HCT116 (cell line): ENCODE measurements around the gene MAP3K4. TPM values are rescaled to one million over a fixed set of nuclear protein-coding genes. Genes with fewer than 3 reads are reported as not detected.

Experiments
- ATAC-seq: fragments of 200-7000 bp; cut with Tn5 transposase; 2 replicates; pipeline ENCODE4 v1.9.1; 2020; ENCODE audit warnings: mild to moderate bottlenecking, moderate library complexity
- BruUV-seq: library from RNA; stranded (reverse); fragments of 400-500 nt; replicated peaks from 2 replicates; lab custom pipeline; 2021; lab: Mats Ljungman, UMichigan
- CTCF ChIA-PET: fragments of 300-600 bp; sonication (Branson Sonifier 250); formaldehyde crosslinking; loops from one replicate; lab custom pipeline; 2021; ENCODE audit warnings: antibody characterized with exemption; lab: Charles Lee
- POLR2A ChIA-PET: fragments of 300-600, 350-600 bp; sonication (Branson Sonifier 250); formaldehyde crosslinking; loops from one replicate; lab custom pipeline; 2021; ENCODE audit warnings: antibody characterized with exemption; lab: Charles Lee
- RAD21 ChIA-PET, 2 experiments: fragments of 300-600 bp; sonication (Branson Sonifier 250); formaldehyde crosslinking; loops; one replicate each; lab custom pipeline; 2023; ENCODE audit warnings: low total read pairs in 2 of 2; ENCODE audit not compliant: uncharacterized antibody in 2 of 2, unreplicated experiment in 2 of 2, low non-redundant PET in 1 of 2; lab: Charles Lee
- DNase-seq: peaks from one replicate; pipeline ENCODE4 v3.0.0-alpha.2; 2010; ENCODE audit warnings: low read depth, low spot score
- H2AFZ ChIP-seq: fragments of 200-600 bp; shearing (Covaris generic), sonication (generic); 2 replicates; pipeline ENCODE4 v1.6.1; 2017; ENCODE audit warnings: low read depth, mixed run types, mixed read lengths, antibody characterized with exemption, low read length; ENCODE audit not compliant: poor library complexity, severe bottlenecking
- H3K27ac ChIP-seq: 2 replicates; pipeline ENCODE4 v1.5.1; 2012; ENCODE audit warnings: low read depth, low read length
- H3K27me3 ChIP-seq: fragments of 200-600 bp; sonication (generic); 2 replicates; pipeline ENCODE4 v1.6.1; 2016; ENCODE audit warnings: mixed run types, low read length, mixed read lengths; ENCODE audit not compliant: insufficient read depth
- H3K36me3 ChIP-seq, 2 experiments: fragments of 200-500 bp in 1 of 2; fragments of 200-600 bp in 1 of 2; sonication (Bioruptor generic) in 1 of 2; sonication (generic) in 1 of 2; 2 replicates each; pipeline versions ENCODE4 v1.5.1 to v1.6.1; 2014 to 2016; ENCODE audit warnings: low read length in 2 of 2, inconsistent platforms in 1 of 2, mixed read lengths in 1 of 2, mixed run types in 1 of 2; ENCODE audit not compliant: insufficient read depth in 2 of 2, control insufficient read depth in 1 of 2
- H3K4me1 ChIP-seq, 2 experiments: fragments of 200-600 bp in 1 of 2; sonication (generic) in 1 of 2; 2 replicates each; pipeline versions ENCODE4 v1.5.1 to v1.6.1; 2012 to 2017; ENCODE audit warnings: low read length in 2 of 2, inconsistent platforms in 1 of 2, mild to moderate bottlenecking in 1 of 2, mixed read lengths in 1 of 2, mixed run types in 1 of 2, moderate library complexity in 1 of 2; ENCODE audit not compliant: insufficient read depth in 2 of 2, control insufficient read depth in 1 of 2
- H3K4me2 ChIP-seq: fragments of 200-600 bp; sonication (generic); 2 replicates; pipeline ENCODE4 v1.6.1; 2017; ENCODE audit warnings: mixed run types, low read length, mixed read lengths
- H3K4me3 ChIP-seq, 2 experiments: fragments of 200-600 bp in 1 of 2; sonication (generic) in 1 of 2; replicated peaks in 1 of 2; 2 replicates each; pipeline ENCODE4 v1.5.1; 2011 to 2016; ENCODE audit warnings: low read length in 2 of 2, control low read depth in 1 of 2, low read depth in 1 of 2, mild to moderate bottlenecking in 1 of 2, mixed read lengths in 1 of 2, mixed run types in 1 of 2
- H3K79me2 ChIP-seq: fragments of 200-600 bp; sonication (generic); 2 replicates; pipeline ENCODE4 v1.6.1; 2017; ENCODE audit warnings: mild to moderate bottlenecking, mixed run types, low read length, moderate library complexity, mixed read lengths; ENCODE audit not compliant: insufficient read depth
- H3K9ac ChIP-seq: fragments of 200-600 bp; sonication (generic); 2 replicates; pipeline ENCODE4 v1.6.1; 2016; ENCODE audit warnings: low read length, mixed read lengths
- H3K9me2 ChIP-seq: fragments of 200-600 bp; sonication (generic), shearing (Covaris generic); 2 replicates; pipeline ENCODE4 v1.6.1; 2017; ENCODE audit warnings: mixed run types, mild to moderate bottlenecking, moderate library complexity; ENCODE audit not compliant: insufficient read depth
- H3K9me3 ChIP-seq, 2 experiments: fragments of 200-500 bp in 1 of 2; fragments of 200-600 bp in 1 of 2; sonication (Bioruptor generic) in 1 of 2; sonication (generic) in 1 of 2; 2 replicates each; pipeline ENCODE4 v1.6.1; 2014 to 2017; ENCODE audit warnings: low read length in 2 of 2, mixed read lengths in 2 of 2, inconsistent platforms in 1 of 2, low read depth in 1 of 2, mild to moderate bottlenecking in 1 of 2, mixed run types in 1 of 2, moderate library complexity in 1 of 2; ENCODE audit not compliant: control insufficient read depth in 1 of 2, insufficient read depth in 1 of 2
- H4K20me1 ChIP-seq: fragments of 200-600 bp; sonication (generic), shearing (Covaris generic); 2 replicates; pipeline ENCODE4 v1.6.1; 2017; ENCODE audit warnings: mixed run types, mild to moderate bottlenecking, moderate library complexity; ENCODE audit not compliant: insufficient read depth
- CBX3 ChIP-seq: IDR thresholded peaks from 2 replicates; pipeline ENCODE4 v1.6.1; 2012; ENCODE audit warnings: low read depth
- CEBPB ChIP-seq: IDR thresholded peaks from 2 replicates; pipeline ENCODE4 v1.6.1; 2012; ENCODE audit warnings: low read depth
- CTCF ChIP-seq, 3 experiments: fragments of 200-600 bp in 1 of 3; sonication (generic) in 1 of 3; IDR thresholded peaks in 2 of 3; conservative IDR thresholded peaks in 1 of 3; 2 replicates each; pipeline ENCODE4 v1.5.1; 2012 to 2017; ENCODE audit warnings: low read depth in 2 of 3, low read length in 2 of 3, antibody characterized with exemption in 1 of 3, borderline replicate concordance in 1 of 3, control low read depth in 1 of 3, mild to moderate bottlenecking in 1 of 3, mixed read lengths in 1 of 3, mixed run types in 1 of 3, moderate library complexity in 1 of 3; ENCODE audit not compliant: insufficient read depth in 1 of 3
- EGR1 ChIP-seq: IDR thresholded peaks from 2 replicates; pipeline ENCODE4 v1.6.1; 2012; ENCODE audit warnings: low read depth
- EZH2 ChIP-seq: fragments of 200-600 bp; sonication (generic); IDR thresholded peaks from 2 replicates; pipeline ENCODE4 v1.6.1; 2017; ENCODE audit warnings: antibody characterized with exemption, mixed run types
- EZH2phosphoT487 ChIP-seq: fragments of 200-600 bp; IDR thresholded peaks from 2 replicates; pipeline ENCODE4 v1.6.1; 2018; ENCODE audit warnings: antibody characterized with exemption, borderline replicate concordance
- JUND ChIP-seq: IDR thresholded peaks from 2 replicates; pipeline ENCODE4 v1.6.1; 2012
- POLR2A ChIP-seq: IDR thresholded peaks from 2 replicates; pipeline ENCODE4 v1.7.0; 2011; ENCODE audit warnings: borderline replicate concordance; ENCODE audit not compliant: insufficient read depth, insufficient read length; ENCODE audit errors: extremely low read depth
- POLR2AphosphoS5 ChIP-seq: IDR thresholded peaks from 2 replicates; pipeline ENCODE4 v1.6.1; 2011; ENCODE audit warnings: mild to moderate bottlenecking, low read depth, low read length, moderate library complexity
- RAD21 ChIP-seq: IDR thresholded peaks from 2 replicates; pipeline ENCODE4 v1.6.1; 2012; ENCODE audit warnings: low read depth, mild to moderate bottlenecking
- SIN3A ChIP-seq: IDR thresholded peaks from 2 replicates; pipeline ENCODE4 v1.6.1; 2012; ENCODE audit warnings: low read depth
- ZFX ChIP-seq: fragments of 450-650 bp; IDR thresholded peaks from 2 replicates; pipeline ENCODE4 v1.6.1; 2017
- ZNF274 ChIP-seq: fragments of 200-500 bp; sonication (Bioruptor generic); IDR thresholded peaks from 2 replicates; pipeline ENCODE4 v1.6.1; 2014; ENCODE audit warnings: mild to moderate bottlenecking, low read depth, low read length, inconsistent platforms
- intact Hi-C: fragments of 100-400 bp; cut with micrococcal nuclease; formaldehyde crosslinking; loops from 2 replicates; pipeline ENCODE4 v1.10.0; 2022
- total RNA-seq: library from RNA; stranded (reverse); gene quantifications from one replicate; pipeline ENCODE4 v1.2.1, GENCODE V29; 2021; ENCODE audit not compliant: unreplicated experiment
- TF ChIP-seq, protein P1 (sequence below): IDR thresholded peaks from 2 replicates; pipeline ENCODE4 v1.6.1; 2011; ENCODE audit warnings: mild to moderate bottlenecking, low read length, moderate library complexity; ENCODE audit not compliant: insufficient replicate concordance; ENCODE audit errors: extremely low read depth
- TF ChIP-seq, protein P2 (sequence below): IDR thresholded peaks from 2 replicates; pipeline ENCODE4 v1.6.1; 2012

Gene MAP3K4
- total RNA-seq, 1 experiment from 2014 or later: 46.5 TPM

DNA sequence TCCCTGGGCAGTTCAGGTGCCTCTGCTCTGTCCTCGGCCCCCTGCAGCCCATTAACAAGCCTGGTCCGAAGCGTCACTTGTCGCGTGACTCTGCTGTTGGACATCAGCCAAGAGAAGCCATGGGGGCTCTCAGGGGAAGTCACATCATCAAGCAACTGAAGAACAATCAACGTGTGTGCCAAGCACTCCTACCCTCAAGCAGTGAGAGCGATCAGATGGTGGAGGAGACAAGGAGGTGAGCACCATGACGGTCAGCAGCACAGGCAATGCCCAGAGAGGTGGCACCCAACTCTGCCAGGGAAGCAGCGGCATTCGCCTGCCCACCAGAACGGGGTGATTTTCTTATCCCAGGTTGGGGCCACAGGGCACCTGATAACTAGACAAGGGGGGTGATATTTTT, 149.6 kb downstream of the MAP3K4 start:
- no peaks in the 10 kb centered on the region for H3K4me1 ChIP-seq
- no peaks in the 10 kb centered on the region for H3K9me3 ChIP-seq
- H3K9me2 ChIP-seq: no peaks in the 10 kb centered on the region
- no peak overlapping the region for H3K27ac ChIP-seq
- H4K20me1 ChIP-seq: no peaks in the 10 kb centered on the region
- intact Hi-C loops: no loop called here
- no peaks in the 10 kb centered on the region for H3K27me3 ChIP-seq
- ChIA-PET POLR2A (no interaction called here), CTCF (no interaction called here)
- no peaks in the 10 kb centered on the region for H3K79me2 ChIP-seq
- ATAC-seq (no peak), DNase-seq (no peak)
- H3K9ac ChIP-seq: no peak overlapping the region
- no TSS peak for BruUV-seq
- no peak overlapping the region for H3K4me3 ChIP-seq
- no peak overlapping the region for H3K4me2 ChIP-seq
- TF ChIP-seq CEBPB (no peak), SIN3A (no peak), POLR2A (no peak), RAD21 (no peak)
- TF ChIP-seq, protein P1, sequence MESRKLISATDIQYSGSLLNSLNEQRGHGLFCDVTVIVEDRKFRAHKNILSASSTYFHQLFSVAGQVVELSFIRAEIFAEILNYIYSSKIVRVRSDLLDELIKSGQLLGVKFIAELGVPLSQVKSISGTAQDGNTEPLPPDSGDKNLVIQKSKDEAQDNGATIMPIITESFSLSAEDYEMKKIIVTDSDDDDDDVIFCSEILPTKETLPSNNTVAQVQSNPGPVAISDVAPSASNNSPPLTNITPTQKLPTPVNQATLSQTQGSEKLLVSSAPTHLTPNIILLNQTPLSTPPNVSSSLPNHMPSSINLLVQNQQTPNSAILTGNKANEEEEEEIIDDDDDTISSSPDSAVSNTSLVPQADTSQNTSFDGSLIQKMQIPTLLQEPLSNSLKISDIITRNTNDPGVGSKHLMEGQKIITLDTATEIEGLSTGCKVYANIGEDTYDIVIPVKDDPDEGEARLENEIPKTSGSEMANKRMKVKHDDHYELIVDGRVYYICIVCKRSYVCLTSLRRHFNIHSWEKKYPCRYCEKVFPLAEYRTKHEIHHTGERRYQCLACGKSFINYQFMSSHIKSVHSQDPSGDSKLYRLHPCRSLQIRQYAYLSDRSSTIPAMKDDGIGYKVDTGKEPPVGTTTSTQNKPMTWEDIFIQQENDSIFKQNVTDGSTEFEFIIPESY: no peak
- TF ChIP-seq, protein P2, sequence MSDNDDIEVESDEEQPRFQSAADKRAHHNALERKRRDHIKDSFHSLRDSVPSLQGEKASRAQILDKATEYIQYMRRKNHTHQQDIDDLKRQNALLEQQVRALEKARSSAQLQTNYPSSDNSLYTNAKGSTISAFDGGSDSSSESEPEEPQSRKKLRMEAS: no peak
- TF ChIP-seq, all 23 proteins: peak for 0
- H2AFZ ChIP-seq: no peak overlapping the region
- RAD21 ChIA-PET: no interaction called here
- H3K36me3 ChIP-seq: no peaks in the 10 kb centered on the region; a peak in 1 of 4 replicates

- ChIA-PET POLR2A (no interaction called here), RAD21 (no interaction called here), CTCF (no interaction called here)
- H4K20me1 ChIP-seq: no peaks in the 10 kb centered on the region
- H3K9me2 ChIP-seq: no peaks in the 10 kb centered on the region
- BruUV-seq: no TSS peak
- H3K36me3 ChIP-seq: no peaks in the 10 kb centered on the region
- ATAC-seq (no peak), DNase-seq (no peak)
- no peak overlapping the region for H3K4me2 ChIP-seq
- no peaks in the 10 kb centered on the region for H3K9me3 ChIP-seq
- no peak overlapping the region for H3K4me3 ChIP-seq
- no peak overlapping the region for H3K27ac ChIP-seq
- no peak overlapping the region for H2AFZ ChIP-seq
- H3K4me1 ChIP-seq: no peaks in the 10 kb centered on the region
- intact Hi-C loops: no loop called here
- no peaks in the 10 kb centered on the region for H3K79me2 ChIP-seq
- H3K9ac ChIP-seq: no peak overlapping the region
- no peaks in the 10 kb centered on the region for H3K27me3 ChIP-seq
- no peak for TF ChIP-seq CTCF (IDR thresholded peaks at IDR 0.05 in 2 of 3, conservative IDR thresholded peaks at IDR 0.05 in 1 of 3; ENCODE audit: borderline replicate concordance in 1 of 3, insufficient read depth in 1 of 3, low read depth in 2 of 3, low read length in 2 of 3)
- no peak for TF ChIP-seq POLR2AphosphoS5
- TF ChIP-seq, protein P2: no peak
- TF ChIP-seq CBX3: no peak
- no peak for TF ChIP-seq CEBPB
- no peak for TF ChIP-seq EGR1
- TF ChIP-seq ZFX: no peak
- TF ChIP-seq ZNF274: no peak
- no peak for TF ChIP-seq EZH2phosphoT487
- TF ChIP-seq, protein P1: no peak
- no peak for TF ChIP-seq JUND
- no peak for TF ChIP-seq EZH2
These were observed 151.4 kb downstream of the MAP3K4 start for GRCh38 chr6:161142957-161143296.
